GM23338 (cell line): ENCODE results near the gene SREBF2. TPM values are rescaled to one million over a fixed set of nuclear protein-coding genes. Genes with fewer than 3 reads are reported as not detected.
A peak's percentile ranks its signal among the peaks of the same experiment; 100 is the strongest.

Experiments used
- ATAC-seq: fragments of 200-7000 bp; cut with Tn5 transposase; 3 replicates; pipeline ENCODE4 v1.9.1; 2020
- DNase-seq: peaks from one replicate; pipeline ENCODE4 v3.0.0-alpha.2; 2015; ENCODE audit warnings: low spot score
- H2AFZ ChIP-seq: fragments of 200-600 bp; sonication (generic); 2 replicates; pipeline ENCODE4 v1.8.0; 2016; ENCODE audit warnings: antibody characterized with exemption, mild to moderate bottlenecking, moderate library complexity
- H3F3A ChIP-seq: fragments of 200-600 bp; sonication (generic); replicated peaks from 2 replicates; pipeline ENCODE4 v1.8.0; 2017; ENCODE audit warnings: antibody characterized with exemption, mixed run types, low read depth
- H3K27ac ChIP-seq: fragments of 200-600 bp; sonication (generic); 2 replicates; pipeline ENCODE4 v1.6.1; 2016; ENCODE audit warnings: low read depth
- H3K27me3 ChIP-seq: fragments of 200-600 bp; sonication (generic); 2 replicates; pipeline ENCODE4 v1.8.0; 2016; ENCODE audit warnings: mild to moderate bottlenecking, mixed run types, moderate library complexity; ENCODE audit not compliant: insufficient read depth
- H3K36me3 ChIP-seq: fragments of 200-600 bp; sonication (generic); 2 replicates; pipeline ENCODE4 v1.8.0; 2016; ENCODE audit warnings: mild to moderate bottlenecking; ENCODE audit not compliant: insufficient read depth
- H3K4me1 ChIP-seq: fragments of 200-600 bp; sonication (generic); 2 replicates; pipeline ENCODE4 v1.8.0; 2016; ENCODE audit warnings: mild to moderate bottlenecking, moderate library complexity; ENCODE audit not compliant: insufficient read depth
- H3K4me2 ChIP-seq: fragments of 200-600 bp; sonication (generic); 2 replicates; pipeline ENCODE4 v1.7.1; 2017; ENCODE audit warnings: mixed run types
- H3K4me3 ChIP-seq: fragments of 200-600 bp; sonication (generic); 2 replicates; pipeline ENCODE4 v1.6.1; 2016; ENCODE audit warnings: mixed run types
- H3K79me2 ChIP-seq: fragments of 200-600 bp; sonication (generic); replicated peaks from 2 replicates; pipeline ENCODE4 v1.8.0; 2017; ENCODE audit warnings: mild to moderate bottlenecking; ENCODE audit not compliant: insufficient read depth
- H3K9me2 ChIP-seq: fragments of 200-600 bp; sonication (generic); 2 replicates; pipeline ENCODE4 v1.8.0; 2017; ENCODE audit not compliant: insufficient read depth
- H4K20me1 ChIP-seq: fragments of 200-600 bp; sonication (generic); replicated peaks from 2 replicates; pipeline ENCODE4 v1.8.0; 2017; ENCODE audit warnings: mild to moderate bottlenecking; ENCODE audit not compliant: insufficient read depth
- H3K27ac Mint-ChIP-seq: 2 replicates; pipeline ENCODE4 v1.8.0; 2020; ENCODE audit warnings: inconsistent platforms, mild to moderate bottlenecking, moderate library complexity, mixed read lengths
- H3K27me3 Mint-ChIP-seq: 3 replicates; pipeline ENCODE4 v1.8.0; 2022; ENCODE audit warnings: low read depth, mild to moderate bottlenecking, moderate library complexity, mixed read lengths, inconsistent platforms; ENCODE audit not compliant: insufficient read depth, poor library complexity
- H3K36me3 Mint-ChIP-seq: 3 replicates; pipeline ENCODE4 v1.8.0; 2021; ENCODE audit warnings: low read depth, mild to moderate bottlenecking, inconsistent platforms, moderate library complexity, mixed read lengths
- H3K4me1 Mint-ChIP-seq: 3 replicates; pipeline ENCODE4 v1.8.0; 2020; ENCODE audit warnings: mild to moderate bottlenecking, inconsistent platforms, mixed read lengths
- H3K4me3 Mint-ChIP-seq: 3 replicates; pipeline ENCODE4 v1.8.0; 2021; ENCODE audit warnings: moderate library complexity, mild to moderate bottlenecking, inconsistent platforms, mixed read lengths
- H3K9me3 Mint-ChIP-seq: 3 replicates; pipeline ENCODE4 v1.8.0; 2020; ENCODE audit warnings: moderate library complexity, mild to moderate bottlenecking, inconsistent platforms, mixed read lengths
- CREB1 ChIP-seq: fragments of 250-450 bp; sonication (Bioruptor Pico); IDR thresholded peaks from 2 replicates; pipeline ENCODE4 v1.5.0; 2020; ENCODE audit warnings: low read depth, mild to moderate bottlenecking, moderate library complexity
- EZH2 ChIP-seq: fragments of 200-600 bp; sonication (generic); IDR thresholded peaks from one replicate; pipeline ENCODE4 v1.8.0; 2017; ENCODE audit warnings: antibody characterized with exemption, mild to moderate bottlenecking, low read depth; ENCODE audit not compliant: unreplicated experiment
- EZH2phosphoT487 ChIP-seq: fragments of 200-600 bp; sonication (generic); IDR thresholded peaks from one replicate; pipeline ENCODE4 v1.8.1; 2018; ENCODE audit warnings: antibody characterized with exemption; ENCODE audit not compliant: unreplicated experiment
- JUNB ChIP-seq: IDR thresholded peaks from one replicate; pipeline ENCODE4 v1.6.1; 2016; ENCODE audit warnings: antibody characterized with exemption; ENCODE audit not compliant: unreplicated experiment
- NANOG ChIP-seq: IDR thresholded peaks from 2 replicates; pipeline ENCODE4 v1.6.1; 2016; ENCODE audit warnings: antibody characterized with exemption, borderline replicate concordance
- POLR2AphosphoS5 ChIP-seq: IDR thresholded peaks from 2 replicates; pipeline ENCODE4 v1.6.1; 2016; ENCODE audit warnings: antibody characterized with exemption, low read depth
- REST ChIP-seq: IDR thresholded peaks from one replicate; pipeline ENCODE4 v1.6.1; 2018; ENCODE audit warnings: antibody characterized with exemption; ENCODE audit not compliant: unreplicated experiment
- STAT1 ChIP-seq: IDR thresholded peaks from one replicate; pipeline ENCODE4 v1.6.1; 2016; ENCODE audit warnings: antibody characterized with exemption; ENCODE audit not compliant: unreplicated experiment
- ZNF114 ChIP-seq: fragments of 250-450 bp; sonication (Bioruptor Pico); IDR thresholded peaks from 2 replicates; pipeline ENCODE4 v1.5.0; 2020; ENCODE audit warnings: mild to moderate bottlenecking, moderate library complexity
- ZNF331 ChIP-seq: fragments of 250-450 bp; sonication (Bioruptor Pico); IDR thresholded peaks from 2 replicates; pipeline ENCODE4 v1.5.0; 2020; ENCODE audit warnings: low read depth, mild to moderate bottlenecking, moderate library complexity
- polyA plus RNA-seq: library from polyadenylated mRNA; unstranded; fragments of >200 nt; fragmentation: Nextera tagmentation; extraction: Ambion mirVana; gene quantifications from 2 replicates; pipeline ENCODE4 v1.2.1, GENCODE V29; 2016
- total RNA-seq: library from RNA; depleted of rRNA; stranded (reverse); fragments of >200 nt; shearing (Covaris generic); gene quantifications from 2 replicates; pipeline ENCODE4 v1.2.3, GENCODE V29; 2014
- TF ChIP-seq, protein P1 (sequence below), 2 experiments: fragments of 200-600 bp in 1 of 2; sonication (generic) in 1 of 2; conservative IDR thresholded peaks; 2 replicates each; pipeline versions ENCODE4 v1.5.1 to v1.6.1; 2016 to 2017; ENCODE audit warnings: antibody characterized with exemption in 2 of 2, low read depth in 2 of 2, mild to moderate bottlenecking in 2 of 2, moderate library complexity in 1 of 2
- TF ChIP-seq, protein P2 (sequence below): fragments of 250-450 bp; sonication (Bioruptor Pico); IDR thresholded peaks from 2 replicates; pipeline ENCODE4 v1.5.0; 2020; ENCODE audit warnings: mild to moderate bottlenecking, moderate library complexity
- TF ChIP-seq, protein P3 (sequence below): IDR thresholded peaks from 2 replicates; pipeline ENCODE4 v1.6.1; 2016; ENCODE audit warnings: antibody characterized with exemption

Gene SREBF2
- total and polyA plus RNA-seq, 2 experiments from 2014 or later, result 48.7 to 163 TPM

DNA sequence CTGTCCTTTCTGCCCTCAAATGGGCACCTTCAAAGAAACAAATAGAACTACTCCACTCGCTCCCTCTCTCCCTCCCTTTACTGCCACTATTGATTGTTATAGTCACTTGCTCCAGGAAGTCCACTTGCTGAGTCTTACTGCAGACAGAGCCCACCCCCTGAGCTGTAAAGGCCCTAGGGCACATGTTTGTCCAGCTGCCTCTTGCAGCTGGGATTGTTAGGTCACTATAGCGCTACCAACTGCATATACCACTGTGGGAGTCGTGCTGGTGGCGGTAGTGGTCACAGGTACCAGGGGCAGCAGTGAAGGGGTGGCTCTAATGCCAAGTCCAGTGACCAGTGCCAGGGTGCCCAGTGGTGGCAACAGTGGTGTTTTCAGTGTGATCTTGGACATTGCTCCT is 4.4 kb upstream of the SREBF2 start:
- no peak overlapping the region for H3K4me3 Mint-ChIP-seq
- no peak overlapping the region for H3K27ac ChIP-seq
- no peak for DNase-seq

More for the DNA sequence above, 4.4 kb upstream of the SREBF2 start:
- Mint-ChIP-seq H3K36me3 (peaks cover 9% of the 10 kb centered on the region), H3K9me3 (no peaks in the 10 kb centered on the region), H3K4me1 (peaks cover 32% of the 10 kb centered on the region), H3K27me3 (peaks cover 14% of the 10 kb centered on the region), H3K27ac (peak overlapping the region; percentile 19; the same call in 1 of the 2 replicates)
- Histone ChIP-seq H3F3A (peaks cover 5% of the 10 kb centered on the region; the same call in 1 of the 2 replicates), H4K20me1 (no peaks in the 10 kb centered on the region; the same call in 1 of the 2 replicates), H3K27me3 (no peaks in the 10 kb centered on the region), H3K4me2 (no peak overlapping the region), H3K4me3 (no peak overlapping the region), H3K4me1 (peaks cover 16% of the 10 kb centered on the region), H2AFZ (no peak overlapping the region), H3K79me2 (peaks cover 4% of the 10 kb centered on the region), H3K36me3 (no peaks in the 10 kb centered on the region), H3K9me2 (no peaks in the 10 kb centered on the region)
- TF ChIP-seq, protein P1, sequence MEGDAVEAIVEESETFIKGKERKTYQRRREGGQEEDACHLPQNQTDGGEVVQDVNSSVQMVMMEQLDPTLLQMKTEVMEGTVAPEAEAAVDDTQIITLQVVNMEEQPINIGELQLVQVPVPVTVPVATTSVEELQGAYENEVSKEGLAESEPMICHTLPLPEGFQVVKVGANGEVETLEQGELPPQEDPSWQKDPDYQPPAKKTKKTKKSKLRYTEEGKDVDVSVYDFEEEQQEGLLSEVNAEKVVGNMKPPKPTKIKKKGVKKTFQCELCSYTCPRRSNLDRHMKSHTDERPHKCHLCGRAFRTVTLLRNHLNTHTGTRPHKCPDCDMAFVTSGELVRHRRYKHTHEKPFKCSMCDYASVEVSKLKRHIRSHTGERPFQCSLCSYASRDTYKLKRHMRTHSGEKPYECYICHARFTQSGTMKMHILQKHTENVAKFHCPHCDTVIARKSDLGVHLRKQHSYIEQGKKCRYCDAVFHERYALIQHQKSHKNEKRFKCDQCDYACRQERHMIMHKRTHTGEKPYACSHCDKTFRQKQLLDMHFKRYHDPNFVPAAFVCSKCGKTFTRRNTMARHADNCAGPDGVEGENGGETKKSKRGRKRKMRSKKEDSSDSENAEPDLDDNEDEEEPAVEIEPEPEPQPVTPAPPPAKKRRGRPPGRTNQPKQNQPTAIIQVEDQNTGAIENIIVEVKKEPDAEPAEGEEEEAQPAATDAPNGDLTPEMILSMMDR (conservative IDR thresholded peaks at IDR 0.05; ENCODE audit: low read depth in 2 of 2), result no peak
- TF ChIP-seq ZNF331 (no peak), REST (no peak), EZH2phosphoT487 (no peak), CREB1 (no peak), EZH2 (no peak), STAT1 (no peak), POLR2AphosphoS5 (no peak), NANOG (no peak), JUNB (no peak), ZNF114 (CRISPR knock-in tag) (no peak)
- TF ChIP-seq, protein P2, sequence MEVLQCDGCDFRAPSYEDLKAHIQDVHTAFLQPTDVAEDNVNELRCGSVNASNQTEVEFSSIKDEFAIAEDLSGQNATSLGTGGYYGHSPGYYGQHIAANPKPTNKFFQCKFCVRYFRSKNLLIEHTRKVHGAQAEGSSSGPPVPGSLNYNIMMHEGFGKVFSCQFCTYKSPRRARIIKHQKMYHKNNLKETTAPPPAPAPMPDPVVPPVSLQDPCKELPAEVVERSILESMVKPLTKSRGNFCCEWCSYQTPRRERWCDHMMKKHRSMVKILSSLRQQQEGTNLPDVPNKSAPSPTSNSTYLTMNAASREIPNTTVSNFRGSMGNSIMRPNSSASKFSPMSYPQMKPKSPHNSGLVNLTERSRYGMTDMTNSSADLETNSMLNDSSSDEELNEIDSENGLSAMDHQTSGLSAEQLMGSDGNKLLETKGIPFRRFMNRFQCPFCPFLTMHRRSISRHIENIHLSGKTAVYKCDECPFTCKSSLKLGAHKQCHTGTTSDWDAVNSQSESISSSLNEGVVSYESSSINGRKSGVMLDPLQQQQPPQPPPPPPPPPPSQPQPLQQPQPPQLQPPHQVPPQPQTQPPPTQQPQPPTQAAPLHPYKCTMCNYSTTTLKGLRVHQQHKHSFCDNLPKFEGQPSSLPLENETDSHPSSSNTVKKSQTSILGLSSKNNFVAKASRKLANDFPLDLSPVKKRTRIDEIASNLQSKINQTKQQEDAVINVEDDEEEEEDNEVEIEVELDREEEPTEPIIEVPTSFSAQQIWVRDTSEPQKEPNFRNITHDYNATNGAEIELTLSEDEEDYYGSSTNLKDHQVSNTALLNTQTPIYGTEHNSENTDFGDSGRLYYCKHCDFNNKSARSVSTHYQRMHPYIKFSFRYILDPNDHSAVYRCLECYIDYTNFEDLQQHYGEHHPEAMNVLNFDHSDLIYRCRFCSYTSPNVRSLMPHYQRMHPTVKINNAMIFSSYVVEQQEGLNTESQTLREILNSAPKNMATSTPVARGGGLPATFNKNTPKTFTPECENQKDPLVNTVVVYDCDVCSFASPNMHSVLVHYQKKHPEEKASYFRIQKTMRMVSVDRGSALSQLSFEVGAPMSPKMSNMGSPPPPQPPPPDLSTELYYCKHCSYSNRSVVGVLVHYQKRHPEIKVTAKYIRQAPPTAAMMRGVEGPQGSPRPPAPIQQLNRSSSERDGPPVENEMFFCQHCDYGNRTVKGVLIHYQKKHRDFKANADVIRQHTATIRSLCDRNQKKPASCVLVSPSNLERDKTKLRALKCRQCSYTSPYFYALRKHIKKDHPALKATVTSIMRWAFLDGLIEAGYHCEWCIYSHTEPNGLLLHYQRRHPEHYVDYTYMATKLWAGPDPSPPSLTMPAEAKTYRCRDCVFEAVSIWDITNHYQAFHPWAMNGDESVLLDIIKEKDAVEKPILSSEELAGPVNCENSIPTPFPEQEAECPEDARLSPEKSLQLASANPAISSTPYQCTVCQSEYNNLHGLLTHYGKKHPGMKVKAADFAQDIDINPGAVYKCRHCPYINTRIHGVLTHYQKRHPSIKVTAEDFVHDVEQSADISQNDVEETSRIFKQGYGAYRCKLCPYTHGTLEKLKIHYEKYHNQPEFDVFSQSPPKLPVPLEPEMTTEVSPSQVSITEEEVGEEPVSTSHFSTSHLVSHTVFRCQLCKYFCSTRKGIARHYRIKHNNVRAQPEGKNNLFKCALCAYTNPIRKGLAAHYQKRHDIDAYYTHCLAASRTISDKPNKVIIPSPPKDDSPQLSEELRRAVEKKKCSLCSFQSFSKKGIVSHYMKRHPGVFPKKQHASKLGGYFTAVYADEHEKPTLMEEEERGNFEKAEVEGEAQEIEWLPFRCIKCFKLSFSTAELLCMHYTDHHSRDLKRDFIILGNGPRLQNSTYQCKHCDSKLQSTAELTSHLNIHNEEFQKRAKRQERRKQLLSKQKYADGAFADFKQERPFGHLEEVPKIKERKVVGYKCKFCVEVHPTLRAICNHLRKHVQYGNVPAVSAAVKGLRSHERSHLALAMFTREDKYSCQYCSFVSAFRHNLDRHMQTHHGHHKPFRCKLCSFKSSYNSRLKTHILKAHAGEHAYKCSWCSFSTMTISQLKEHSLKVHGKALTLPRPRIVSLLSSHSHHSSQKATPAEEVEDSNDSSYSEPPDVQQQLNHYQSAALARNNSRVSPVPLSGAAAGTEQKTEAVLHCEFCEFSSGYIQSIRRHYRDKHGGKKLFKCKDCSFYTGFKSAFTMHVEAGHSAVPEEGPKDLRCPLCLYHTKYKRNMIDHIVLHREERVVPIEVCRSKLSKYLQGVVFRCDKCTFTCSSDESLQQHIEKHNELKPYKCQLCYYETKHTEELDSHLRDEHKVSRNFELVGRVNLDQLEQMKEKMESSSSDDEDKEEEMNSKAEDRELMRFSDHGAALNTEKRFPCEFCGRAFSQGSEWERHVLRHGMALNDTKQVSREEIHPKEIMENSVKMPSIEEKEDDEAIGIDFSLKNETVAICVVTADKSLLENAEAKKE (CRISPR knock-in tag), result no peak
- TF ChIP-seq, protein P3, sequence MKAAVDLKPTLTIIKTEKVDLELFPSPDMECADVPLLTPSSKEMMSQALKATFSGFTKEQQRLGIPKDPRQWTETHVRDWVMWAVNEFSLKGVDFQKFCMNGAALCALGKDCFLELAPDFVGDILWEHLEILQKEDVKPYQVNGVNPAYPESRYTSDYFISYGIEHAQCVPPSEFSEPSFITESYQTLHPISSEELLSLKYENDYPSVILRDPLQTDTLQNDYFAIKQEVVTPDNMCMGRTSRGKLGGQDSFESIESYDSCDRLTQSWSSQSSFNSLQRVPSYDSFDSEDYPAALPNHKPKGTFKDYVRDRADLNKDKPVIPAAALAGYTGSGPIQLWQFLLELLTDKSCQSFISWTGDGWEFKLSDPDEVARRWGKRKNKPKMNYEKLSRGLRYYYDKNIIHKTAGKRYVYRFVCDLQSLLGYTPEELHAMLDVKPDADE, result no peak
- ATAC-seq, result no peak
